ENCODE results near the gene CANT1.

DNA sequence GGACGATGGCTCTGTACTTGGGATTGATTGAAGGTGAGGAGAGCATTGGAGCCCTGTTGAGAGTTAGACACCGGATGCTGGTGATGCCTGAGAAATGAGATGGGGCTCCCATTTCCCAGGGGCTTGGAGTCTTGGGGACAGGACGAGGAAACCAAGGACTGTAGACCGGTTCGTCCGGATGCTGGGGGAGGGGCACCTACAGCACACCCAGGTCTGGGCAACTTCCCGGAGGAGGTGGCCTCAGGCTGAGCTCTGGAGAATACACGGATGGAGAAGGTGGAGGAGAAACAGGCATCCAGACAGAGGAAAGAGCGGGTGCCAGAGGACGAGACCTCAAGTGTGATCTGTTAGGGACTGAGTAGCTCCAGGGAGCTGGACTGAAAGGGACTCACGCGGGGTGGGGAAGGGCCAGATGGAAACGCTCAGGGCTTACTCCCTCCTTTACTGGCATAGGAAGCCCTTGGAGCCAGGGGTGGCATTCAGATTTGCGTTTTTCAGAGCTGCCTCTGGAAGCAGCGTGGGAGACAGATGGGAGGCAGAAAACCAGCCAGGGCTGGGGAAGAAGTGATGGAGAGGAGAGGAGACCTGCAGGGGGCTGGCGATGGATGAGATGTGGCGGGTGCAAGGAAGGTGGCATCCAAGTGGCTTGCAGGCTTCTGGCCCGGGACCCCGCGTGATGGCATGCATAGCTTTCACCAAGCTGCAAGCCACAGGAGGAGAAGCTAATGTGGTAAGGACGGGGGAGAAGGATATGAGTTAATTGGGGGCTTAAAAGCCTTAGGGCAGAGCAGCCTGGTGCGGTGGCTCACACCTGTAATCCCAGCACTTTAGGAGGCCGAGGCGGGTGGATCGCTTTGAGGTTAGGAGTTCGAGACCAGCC, 22.7 kb upstream of the CANT1 start:
- no peak for TF ChIP-seq CTCF (conservative IDR thresholded peaks at IDR 0.05)
- TF ChIP-seq EZH2 (IDR thresholded peaks at IDR 0.05; ENCODE audit: low read depth), result no peak

Measured in PC-9 (cell line).